ENCODE results near the gene ANKRD13A. TPM values are rescaled to one million over a fixed set of nuclear protein-coding genes. Genes with fewer than 3 reads are reported as not detected.
"Not testable (repeated sequence)": the region's sequence is repeated elsewhere in the genome, so short reads cannot be mapped to it uniquely, and the experiment has no call there.

ANKRD13A gene
- total RNA-seq, 1 donor from 2014 or later: 20.0 TPM

DNA sequence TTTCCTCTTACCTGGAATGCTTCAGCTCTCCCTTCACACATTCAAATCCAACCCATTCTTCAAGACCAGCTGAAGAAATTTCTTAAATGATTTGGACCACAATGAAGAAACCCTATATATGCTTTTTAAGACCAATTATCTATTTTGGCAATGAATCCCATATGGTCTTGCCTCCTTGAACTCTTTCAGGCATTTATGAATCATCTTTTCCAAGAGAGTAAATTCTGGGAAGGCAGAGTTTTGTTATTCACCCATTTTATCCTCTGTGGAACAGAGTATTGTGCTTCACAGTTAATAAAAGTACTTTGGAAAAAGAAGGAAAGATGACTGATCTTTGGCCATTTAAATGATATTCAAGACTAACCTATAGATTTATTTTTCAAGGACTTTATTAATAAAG lies 17.0 kb upstream of the ANKRD13A start:
- no peaks in the 10 kb centered on the region for H3K9me3 ChIP-seq (replicated peaks)
- peaks cover 22% of the 10 kb centered on the region for H3K4me1 ChIP-seq
- no peak overlapping the region for H3K4me3 ChIP-seq
- TF ChIP-seq, protein P1, sequence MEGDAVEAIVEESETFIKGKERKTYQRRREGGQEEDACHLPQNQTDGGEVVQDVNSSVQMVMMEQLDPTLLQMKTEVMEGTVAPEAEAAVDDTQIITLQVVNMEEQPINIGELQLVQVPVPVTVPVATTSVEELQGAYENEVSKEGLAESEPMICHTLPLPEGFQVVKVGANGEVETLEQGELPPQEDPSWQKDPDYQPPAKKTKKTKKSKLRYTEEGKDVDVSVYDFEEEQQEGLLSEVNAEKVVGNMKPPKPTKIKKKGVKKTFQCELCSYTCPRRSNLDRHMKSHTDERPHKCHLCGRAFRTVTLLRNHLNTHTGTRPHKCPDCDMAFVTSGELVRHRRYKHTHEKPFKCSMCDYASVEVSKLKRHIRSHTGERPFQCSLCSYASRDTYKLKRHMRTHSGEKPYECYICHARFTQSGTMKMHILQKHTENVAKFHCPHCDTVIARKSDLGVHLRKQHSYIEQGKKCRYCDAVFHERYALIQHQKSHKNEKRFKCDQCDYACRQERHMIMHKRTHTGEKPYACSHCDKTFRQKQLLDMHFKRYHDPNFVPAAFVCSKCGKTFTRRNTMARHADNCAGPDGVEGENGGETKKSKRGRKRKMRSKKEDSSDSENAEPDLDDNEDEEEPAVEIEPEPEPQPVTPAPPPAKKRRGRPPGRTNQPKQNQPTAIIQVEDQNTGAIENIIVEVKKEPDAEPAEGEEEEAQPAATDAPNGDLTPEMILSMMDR (IDR thresholded peaks at IDR 0.05; ENCODE audit: borderline replicate concordance): no peak
- no peaks in the 10 kb centered on the region for H3K27me3 ChIP-seq (ENCODE audit: low read depth)
- DNase-seq: no peak
- intact Hi-C loops (cut with micrococcal nuclease): no loop called here
- H3K36me3 ChIP-seq: peaks cover 98% of the 10 kb centered on the region
- H3K27ac ChIP-seq (replicated peaks): no peak overlapping the region

DNA sequence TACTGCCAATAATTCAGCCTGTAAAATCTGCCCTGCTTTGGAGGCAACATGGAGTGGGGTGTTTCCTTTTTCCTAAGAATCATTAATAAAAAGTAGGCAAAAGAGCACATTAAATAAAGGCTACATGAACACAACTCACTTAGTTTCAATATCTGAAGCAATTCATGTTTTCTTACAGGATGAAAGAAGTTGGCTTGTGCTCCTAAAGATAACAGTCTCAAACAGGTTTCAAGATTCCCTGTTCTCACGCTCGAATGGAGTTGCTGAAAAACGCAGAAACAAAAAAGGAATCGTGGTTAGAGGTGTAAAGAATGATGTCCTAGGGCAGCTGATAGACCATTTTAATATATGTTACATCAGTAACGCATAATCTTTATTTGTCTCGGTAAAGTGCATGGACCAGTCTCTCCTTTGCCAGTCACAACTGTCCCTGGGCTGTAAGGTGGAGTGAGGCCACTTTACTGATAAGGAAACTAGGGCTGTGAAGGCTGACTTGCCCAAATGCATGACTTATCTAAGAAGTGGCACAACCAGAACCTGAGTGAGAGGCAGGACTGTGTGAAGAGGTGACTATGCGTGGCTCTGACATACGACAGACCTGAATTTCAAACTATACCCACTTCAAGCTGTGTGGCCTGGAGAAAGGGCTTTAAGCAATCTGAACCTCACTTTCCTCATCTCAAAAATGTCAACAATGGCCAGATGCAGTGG lies 15.6 kb upstream of the ANKRD13A start:
- Histone ChIP-seq H3K27ac (replicated peaks) (peak overlapping the region; percentile 50), H3K36me3 (peaks cover 98% of the 10 kb centered on the region), H3K4me3 (no peak overlapping the region), H3K9me3 (replicated peaks) (no peaks in the 10 kb centered on the region), H3K4me1 (peaks cover 27% of the 10 kb centered on the region), H3K27me3 (ENCODE audit: low read depth) (no peaks in the 10 kb centered on the region)
- TF ChIP-seq, protein P1 (IDR thresholded peaks at IDR 0.05; ENCODE audit: borderline replicate concordance): no peak
- intact Hi-C loops (cut with micrococcal nuclease): no loop called here
- DNase-seq: no peak

DNA sequence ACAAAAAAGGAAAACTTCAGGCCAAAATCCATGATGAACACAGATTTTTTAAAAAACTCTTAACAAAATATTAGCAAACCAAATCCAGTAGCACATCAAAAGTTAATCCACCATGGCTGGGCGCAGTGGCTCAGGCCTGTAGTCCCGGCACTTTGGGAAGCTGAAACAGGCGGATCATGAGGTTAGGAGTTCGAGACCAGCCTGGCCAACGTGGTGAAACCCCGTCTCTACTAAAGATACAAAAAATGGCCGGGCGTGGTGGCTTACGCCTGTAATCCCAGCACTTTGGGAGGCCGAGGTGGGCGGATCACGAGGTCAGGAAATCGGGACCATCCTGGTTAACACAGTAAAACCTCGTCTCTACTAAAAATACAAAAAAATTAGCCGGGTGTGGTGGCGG lies 13.0 kb upstream of the ANKRD13A start:
- H3K4me1 ChIP-seq: peaks cover 41% of the 10 kb centered on the region
- intact Hi-C loops (cut with micrococcal nuclease); H3K27ac ChIP-seq (replicated peaks); H3K27me3 ChIP-seq (ENCODE audit: low read depth); DNase-seq; H3K4me3 ChIP-seq; H3K9me3 ChIP-seq (replicated peaks): not testable (repeated sequence)
- H3K36me3 ChIP-seq: peaks cover 88% of the 10 kb centered on the region

DNA sequence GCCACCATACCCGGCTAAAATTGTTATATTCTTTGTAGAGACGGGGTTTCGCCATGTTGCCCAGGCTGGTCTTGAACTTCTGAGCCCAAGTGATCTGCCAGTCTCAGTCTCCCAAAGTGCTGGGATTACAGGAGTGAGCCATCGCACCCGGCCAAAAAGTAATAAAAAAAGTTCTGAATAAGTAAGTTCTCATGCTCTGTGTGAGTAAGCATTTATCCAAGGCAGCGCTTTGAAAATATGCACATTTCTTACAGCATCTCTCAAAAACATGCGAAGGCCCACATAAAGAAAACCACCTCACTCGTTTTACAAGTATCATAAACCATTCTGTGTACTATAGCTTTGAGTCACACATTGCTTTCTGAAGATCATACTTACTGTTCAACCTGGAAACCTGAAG lies 11.6 kb upstream of the ANKRD13A start:
- intact Hi-C loops (cut with micrococcal nuclease): no loop called here
- no peak overlapping the region for H3K27ac ChIP-seq (replicated peaks)
- H3K27me3 ChIP-seq (ENCODE audit: low read depth): no peaks in the 10 kb centered on the region
- no peaks in the 10 kb centered on the region for H3K9me3 ChIP-seq (replicated peaks)
- TF ChIP-seq, protein P1 (IDR thresholded peaks at IDR 0.05; ENCODE audit: borderline replicate concordance): no peak
- no peak overlapping the region for H3K4me3 ChIP-seq
- no peak for DNase-seq
- H3K36me3 ChIP-seq: peaks cover 82% of the 10 kb centered on the region
- H3K4me1 ChIP-seq: peaks cover 49% of the 10 kb centered on the region

DNA sequence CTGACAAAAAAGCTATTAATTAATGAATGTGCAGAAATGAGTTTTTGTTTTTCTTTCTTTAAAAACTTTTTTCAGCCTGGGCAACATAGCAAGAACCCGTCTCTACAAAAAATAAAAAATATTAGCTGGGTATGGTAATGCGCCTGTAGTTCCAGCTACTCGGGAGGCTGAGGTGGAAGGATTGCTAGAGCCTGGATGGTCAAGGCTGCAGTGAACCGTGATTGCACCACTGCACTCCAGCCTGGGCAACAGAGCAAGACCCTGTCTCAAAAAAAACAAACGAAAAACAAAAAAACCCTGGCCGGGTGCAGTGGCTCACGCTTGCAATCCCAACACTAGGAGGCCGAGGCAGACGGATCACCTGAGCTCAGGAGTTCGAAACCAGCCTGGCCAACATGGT lies 11.0 kb upstream of the ANKRD13A start:
- DNase-seq: no peak
- no peaks in the 10 kb centered on the region for H3K9me3 ChIP-seq (replicated peaks)
- H3K27ac ChIP-seq (replicated peaks): peak overlapping the region; percentile 61
- intact Hi-C loops (cut with micrococcal nuclease): no loop called here
- TF ChIP-seq, protein P1 (IDR thresholded peaks at IDR 0.05; ENCODE audit: borderline replicate concordance): no peak
- peaks cover 76% of the 10 kb centered on the region for H3K36me3 ChIP-seq
- H3K4me3 ChIP-seq: no peak overlapping the region
- H3K4me1 ChIP-seq: peaks cover 50% of the 10 kb centered on the region
- H3K27me3 ChIP-seq (ENCODE audit: low read depth): no peaks in the 10 kb centered on the region

DNA sequence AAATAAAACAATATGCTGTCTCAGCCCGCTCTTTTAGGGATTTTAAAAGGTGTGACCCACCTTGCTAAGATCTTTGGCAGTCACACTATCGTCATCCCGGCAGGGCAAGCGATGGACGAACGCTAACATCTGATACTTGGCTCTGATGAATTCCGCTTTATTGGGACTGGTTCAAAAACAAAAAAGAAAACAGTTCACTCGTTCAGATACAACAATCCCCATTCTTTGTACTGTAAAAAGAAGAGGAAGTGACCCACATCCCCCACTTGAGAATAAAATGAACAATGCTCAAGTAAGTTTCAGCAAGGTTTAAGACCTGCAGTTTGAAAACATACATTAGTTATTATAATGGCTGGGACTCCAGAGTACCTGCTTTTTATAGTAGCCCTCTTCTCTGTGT lies 10.3 kb upstream of the ANKRD13A start:
- peaks cover 69% of the 10 kb centered on the region for H3K36me3 ChIP-seq
- H3K9me3 ChIP-seq (replicated peaks): no peaks in the 10 kb centered on the region
- no peaks in the 10 kb centered on the region for H3K27me3 ChIP-seq (ENCODE audit: low read depth)
- intact Hi-C loops (cut with micrococcal nuclease): no loop called here
- peaks cover 50% of the 10 kb centered on the region for H3K4me1 ChIP-seq
- H3K27ac ChIP-seq (replicated peaks): peak overlapping the region; percentile 61
- no peak overlapping the region for H3K4me3 ChIP-seq
- DNase-seq: no peak
- TF ChIP-seq, protein P1 (IDR thresholded peaks at IDR 0.05; ENCODE audit: borderline replicate concordance): no peak

Data from left ventricle myocardium inferior (tissue), 1 donor.